Suppressor macrophage (primary cell): Measurements from ENCODE around the gene RARB.

Experiments
- DNase-seq, 4 experiments: peaks; one replicate each; pipeline ENCODE4 v3.0.0-alpha.2; 2020 to 2022

The RARB gene

DNA sequence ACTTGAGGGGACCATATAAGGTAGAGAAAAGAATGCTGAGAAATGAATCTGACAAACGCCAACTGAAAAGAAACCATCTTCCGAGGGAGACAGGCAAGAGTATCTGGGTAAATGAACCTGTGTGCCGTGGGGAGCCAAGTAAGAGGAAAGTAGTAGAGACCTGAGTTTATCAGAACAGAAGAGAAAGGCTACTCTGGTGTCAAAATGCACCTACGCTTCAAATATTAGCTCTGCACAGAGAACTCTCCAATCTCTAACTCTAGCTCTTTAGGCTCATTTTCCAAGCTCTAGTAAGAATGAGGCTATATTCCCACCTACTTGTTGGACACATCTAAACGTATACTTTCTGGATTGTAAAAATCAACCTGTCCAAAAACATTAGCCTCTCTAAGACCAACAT lies 183.1 kb downstream of the RARB start:
- no peak for DNase-seq

DNA sequence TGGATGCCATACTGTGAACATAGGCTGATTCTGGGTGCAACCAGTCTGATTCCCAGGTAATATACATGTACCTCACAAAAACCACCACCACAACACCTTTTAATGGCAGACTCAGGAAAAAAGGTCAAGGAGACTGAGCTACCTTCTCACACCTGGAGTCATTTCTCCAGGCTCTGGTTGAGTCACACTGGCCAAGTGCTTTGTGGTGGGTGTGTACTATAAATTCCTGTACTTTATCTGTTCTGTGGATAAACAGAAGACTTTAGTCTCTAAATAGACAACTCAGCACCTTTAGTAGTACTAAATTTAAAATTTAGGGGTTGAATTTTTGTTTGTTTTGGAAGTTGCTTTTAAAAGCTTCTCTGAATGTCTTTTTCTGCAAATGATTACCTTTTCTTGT lies 190.0 kb downstream of the RARB start:
- no peak for DNase-seq

DNA sequence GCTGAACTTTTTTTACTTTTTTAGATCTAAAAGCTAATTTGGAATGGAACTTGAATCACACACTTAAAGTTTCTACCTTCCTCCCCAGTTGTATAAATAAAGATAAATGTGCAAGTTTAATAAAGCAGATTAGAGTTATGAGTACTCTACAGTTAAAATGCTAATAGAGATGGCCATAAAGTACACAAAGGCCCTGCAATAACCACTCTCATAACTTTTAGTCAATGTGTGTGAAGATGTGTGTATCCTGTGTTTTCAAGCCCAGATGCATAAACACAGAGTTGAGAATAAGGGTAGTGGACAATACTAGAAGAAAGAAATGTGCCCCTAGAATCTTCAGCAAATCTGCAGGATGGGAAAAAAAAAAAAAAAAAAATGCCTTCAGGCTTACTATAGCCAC lies 191.3 kb downstream of the RARB start:
- no peak for DNase-seq

DNA sequence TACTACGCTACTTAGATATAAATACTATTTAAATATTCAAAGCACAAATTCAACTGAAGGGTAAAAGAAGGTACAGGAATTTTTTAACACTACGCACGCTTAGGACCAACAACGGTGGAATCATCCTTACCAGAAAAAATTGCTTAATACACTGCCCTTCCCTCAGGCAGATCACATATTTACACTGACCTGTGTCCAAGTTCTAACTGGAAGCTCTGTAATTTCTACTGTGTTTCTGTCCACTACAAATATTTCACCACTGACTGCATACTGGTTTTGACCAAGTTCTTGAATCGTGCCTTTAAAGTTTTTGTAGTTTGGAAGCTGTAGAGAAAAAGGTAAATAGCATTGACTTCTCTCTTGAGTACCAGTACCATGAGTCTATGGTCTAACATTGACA lies 192.4 kb downstream of the RARB start:
- DNase-seq, result no peak

DNA sequence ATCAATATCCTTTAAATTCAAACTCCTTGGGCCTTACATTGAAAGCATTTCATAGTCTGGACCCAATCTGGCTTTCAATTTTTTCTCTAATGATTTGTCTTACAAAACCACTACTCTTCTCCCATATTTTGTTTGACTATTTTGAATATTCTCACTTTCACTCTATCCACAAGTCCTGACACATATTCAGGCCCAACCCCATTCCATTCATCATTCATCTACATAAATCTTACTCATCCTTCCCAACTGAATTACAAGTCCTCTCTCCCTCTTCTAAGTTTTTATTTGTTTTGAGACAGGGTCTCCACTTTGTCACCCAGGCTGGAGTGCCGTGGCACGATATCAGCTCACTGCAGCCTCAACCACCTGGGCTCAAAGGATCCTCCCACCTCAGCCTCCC lies 193.0 kb downstream of the RARB start:
- DNase-seq, result no peak

DNA sequence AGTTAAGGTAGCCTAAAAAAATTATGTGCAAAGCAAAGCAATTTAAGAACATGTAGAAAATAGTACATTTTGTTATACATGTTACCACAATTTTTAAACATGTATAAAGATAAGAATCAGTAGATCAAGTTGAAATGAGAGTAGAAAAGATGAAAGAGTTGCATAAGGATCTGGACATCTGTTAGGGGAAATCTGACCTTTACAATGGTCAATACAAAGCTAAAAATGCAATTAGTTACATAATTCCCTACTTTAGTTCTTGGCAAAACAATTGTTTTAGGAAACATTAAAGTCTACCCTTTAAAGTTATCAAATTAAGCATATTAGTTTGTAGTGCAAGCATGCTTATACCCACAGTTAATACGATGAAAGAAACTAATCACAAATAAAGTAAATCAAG lies 203.9 kb downstream of the RARB start:
- DNase-seq, result no peak

DNA sequence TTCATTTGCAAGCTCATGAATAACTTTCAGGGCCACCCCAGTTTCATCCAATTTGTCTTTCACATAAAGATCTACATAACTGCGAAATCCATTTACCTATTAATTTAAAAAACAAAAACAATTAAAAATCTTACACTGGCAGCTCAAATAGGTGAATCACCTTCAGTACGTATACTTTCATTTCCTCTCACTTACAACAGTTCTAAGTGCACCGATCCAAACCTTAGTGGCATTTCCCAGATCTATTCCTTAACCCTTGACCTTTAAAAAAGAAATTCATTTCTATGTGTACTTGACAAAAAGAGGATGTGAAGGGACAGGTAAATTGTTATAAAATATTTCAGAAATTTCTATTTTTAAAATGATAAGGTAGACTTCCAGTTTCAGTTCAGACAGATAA lies 205.9 kb downstream of the RARB start:
- DNase-seq, result no peak

DNA sequence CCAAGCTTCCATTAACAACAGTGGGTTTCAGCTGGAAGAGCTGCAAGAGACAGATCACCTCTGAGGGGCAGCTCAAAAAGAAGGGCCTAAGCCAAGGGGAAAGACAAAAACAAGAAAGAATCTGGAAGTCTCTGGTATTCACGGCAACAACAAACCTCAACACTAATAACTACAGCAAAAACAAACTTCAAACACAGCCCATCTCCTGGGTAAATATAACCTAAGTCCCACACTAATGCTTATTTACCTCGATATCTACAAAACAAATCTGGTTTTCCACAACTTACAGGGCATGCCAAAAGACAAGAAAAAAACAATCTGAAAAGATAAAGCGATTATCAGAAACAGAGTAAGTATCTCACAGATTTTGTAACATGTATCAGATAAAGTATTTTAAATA lies 207.0 kb downstream of the RARB start:
- no peak for DNase-seq
